GM11168 (cell line): ENCODE results near the gene ACSF2.
"Not testable (repeated sequence)": the region's sequence is repeated elsewhere in the genome, so short reads cannot be mapped to it uniquely, and the experiment has no call there.

Experiments used
- in situ Hi-C: fragments of 300-500 bp; cut with MboI; formaldehyde crosslinking; loops from one replicate; pipeline ENCODE4 v1.12.0; 2022; ENCODE audit warnings: low sequenced_read_pairs; ENCODE audit not compliant: unreplicated experiment

The ACSF2 gene

DNA sequence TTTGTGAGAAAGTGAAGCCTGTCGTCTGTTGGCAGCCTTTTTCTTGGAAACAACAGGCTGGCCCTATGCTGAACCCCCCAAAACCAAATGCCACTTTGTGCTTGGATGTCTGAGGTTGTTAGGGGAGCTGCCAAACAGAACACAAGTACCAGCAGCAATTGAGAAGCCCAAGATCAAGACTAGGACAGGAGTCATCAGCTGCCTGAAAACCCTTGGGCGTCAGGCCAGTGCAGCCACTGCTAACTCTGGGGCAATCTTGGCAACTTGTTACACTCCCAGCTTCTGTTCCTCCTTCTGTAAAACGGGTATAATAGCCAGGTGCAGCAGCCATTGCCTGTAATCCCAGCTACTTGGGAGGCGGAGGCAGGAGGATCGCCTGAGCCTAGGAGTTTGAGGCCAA is 19.4 kb upstream of the ACSF2 start:
- in situ Hi-C loops, result no loop called here

DNA sequence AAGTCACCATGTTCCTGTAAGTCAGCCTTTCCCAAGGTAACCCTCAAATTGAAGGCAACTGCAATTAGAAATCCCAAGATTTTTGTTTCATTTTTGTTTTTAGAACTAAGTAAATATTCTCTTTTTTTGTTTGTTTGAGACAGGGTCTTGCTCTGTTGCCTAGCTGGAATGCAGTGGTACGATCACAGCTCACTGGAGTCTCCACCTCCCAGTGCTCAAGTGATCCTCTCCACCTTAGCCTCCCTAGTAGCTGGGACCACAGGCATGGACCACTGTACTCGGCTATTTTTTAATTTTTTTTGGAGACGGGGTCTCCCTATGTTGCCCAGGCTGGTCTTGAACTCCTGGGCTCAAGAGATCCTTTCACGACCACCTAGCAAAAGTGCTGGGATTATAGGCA is 18.1 kb upstream of the ACSF2 start:
- in situ Hi-C loops, result no loop called here

DNA sequence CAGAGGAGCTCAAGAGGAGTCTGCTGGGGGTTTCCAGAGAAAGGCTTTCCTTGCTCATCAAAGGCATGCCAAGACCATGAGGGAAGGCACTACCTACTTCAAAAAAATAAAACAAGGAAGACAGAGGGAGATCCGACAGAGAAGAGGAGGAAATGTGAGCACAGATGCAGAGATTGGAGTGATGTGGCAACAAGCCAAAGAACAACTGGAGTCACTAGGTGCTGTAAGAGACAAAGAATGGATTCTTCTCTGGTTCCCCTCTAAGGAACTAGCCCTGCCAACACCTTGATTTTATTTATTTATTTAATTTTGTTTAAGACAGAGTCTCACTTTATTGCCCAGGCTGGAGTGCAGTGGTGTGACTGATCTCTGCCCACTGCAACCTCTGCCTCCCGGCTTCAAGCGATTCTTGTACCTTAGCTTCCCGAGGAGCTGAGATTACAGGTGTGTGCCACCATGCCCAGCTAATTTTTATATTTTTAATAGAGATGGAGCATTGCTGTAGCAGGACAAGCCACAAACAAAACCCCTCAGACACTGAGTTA is 13.8 kb upstream of the ACSF2 start:
- in situ Hi-C loops, result no loop called here

DNA sequence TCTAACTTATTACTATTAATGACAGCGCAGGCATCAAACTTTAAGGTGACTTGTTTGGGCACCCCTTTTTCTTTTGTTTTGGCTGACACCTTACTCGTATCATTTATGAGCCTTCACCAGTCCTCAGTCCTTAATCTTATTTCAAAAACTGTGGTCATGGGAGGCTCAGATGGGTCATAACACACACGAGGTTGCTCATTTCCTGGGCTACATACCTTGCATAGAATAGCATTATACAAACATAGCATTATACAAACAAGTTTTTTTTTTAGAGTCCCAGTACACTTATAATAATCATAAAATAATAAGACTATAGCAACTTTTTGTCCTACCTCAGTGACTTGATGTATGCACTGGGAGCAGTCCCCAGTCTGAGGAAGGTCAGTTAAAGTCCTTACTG is 11.2 kb upstream of the ACSF2 start:
- in situ Hi-C loops, result no loop called here

DNA sequence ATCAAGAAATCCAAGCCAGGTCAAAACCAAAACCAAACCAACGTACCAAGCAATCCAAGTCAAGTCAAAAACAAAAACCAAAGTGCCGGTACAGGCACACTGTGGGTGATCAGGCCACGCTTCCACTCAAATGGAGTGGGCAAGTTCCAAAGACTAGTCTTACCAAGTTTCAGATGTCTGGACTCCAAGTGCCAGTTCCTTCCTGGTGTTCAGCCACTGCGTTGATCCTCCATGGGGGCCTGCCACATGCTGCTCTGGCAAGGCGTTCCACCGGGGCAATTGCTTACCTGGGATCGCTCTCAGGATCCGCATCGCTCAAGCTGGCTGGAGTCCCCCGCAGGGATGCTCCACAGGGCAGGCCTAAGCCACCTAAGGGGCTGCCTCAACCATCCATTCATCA is 6.4 kb upstream of the ACSF2 start:
- in situ Hi-C loops, result not testable (repeated sequence)

DNA sequence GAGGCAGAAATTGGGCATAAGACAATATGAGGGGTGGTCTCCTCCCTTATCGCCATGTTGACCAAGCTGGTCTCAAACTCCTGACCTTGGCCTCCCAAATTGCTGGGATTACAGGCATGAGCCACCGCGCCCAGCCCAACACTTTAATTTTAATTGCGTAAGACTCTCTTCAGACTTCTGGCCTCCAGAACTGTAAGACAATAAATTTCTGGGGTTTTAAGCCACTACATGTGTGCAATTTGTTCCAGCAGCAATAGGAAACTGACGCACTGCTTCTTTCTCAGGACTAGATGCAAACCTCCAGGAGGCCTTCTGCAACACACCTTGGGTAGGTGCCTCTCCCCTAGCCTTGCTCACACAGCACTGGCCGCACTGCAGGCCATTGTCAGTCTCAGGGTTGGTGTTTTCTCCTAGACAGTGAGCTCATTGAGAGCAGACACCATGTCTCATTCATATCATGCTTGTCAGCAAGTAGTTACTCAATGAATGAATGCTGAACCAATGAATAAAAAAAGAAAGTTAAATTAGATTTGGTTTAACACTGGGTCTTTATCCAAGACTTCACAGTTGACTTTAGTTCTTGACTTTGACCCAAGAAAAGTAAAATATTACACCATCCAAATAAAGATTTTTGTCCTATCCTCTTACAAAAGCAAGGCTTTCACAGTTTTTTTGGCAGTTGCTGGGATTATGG is 5.5 kb upstream of the ACSF2 start:
- in situ Hi-C loops, result no loop called here

DNA sequence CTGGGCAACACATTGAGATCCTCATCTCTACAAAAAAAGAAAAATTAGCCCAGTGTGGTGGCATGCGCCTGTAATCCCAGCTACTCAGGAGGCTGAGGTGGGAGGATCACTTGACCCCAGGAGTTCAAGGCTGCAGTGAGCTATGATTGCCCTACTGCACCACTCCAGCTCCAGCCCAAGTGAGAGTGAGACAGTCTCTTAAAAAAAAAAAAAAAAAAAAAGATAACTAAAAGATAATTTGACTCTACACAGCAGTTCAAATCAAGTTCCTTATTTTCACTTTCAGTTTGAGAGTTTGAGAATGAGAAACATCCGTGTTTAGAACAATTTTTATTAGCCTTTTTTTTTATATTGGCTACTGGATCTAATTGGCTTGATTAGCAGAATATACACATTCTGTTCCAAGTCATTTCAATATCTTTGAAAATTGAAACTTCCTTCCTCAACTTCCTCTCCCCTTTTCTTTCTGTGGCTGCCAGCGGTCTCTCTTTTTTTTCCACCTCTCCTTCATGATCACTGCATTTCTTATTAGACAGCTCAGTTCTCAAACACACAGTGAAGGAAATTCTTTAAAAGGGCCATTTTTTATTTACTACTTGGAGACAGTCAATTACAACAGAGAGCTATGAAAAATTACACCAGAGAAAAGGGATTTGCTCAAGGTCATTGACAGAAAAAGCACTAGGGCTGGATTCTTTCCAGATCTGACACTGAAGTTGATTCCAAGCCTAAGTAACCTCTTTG is 4.5 kb upstream of the ACSF2 start:
- in situ Hi-C loops, result no loop called here

DNA sequence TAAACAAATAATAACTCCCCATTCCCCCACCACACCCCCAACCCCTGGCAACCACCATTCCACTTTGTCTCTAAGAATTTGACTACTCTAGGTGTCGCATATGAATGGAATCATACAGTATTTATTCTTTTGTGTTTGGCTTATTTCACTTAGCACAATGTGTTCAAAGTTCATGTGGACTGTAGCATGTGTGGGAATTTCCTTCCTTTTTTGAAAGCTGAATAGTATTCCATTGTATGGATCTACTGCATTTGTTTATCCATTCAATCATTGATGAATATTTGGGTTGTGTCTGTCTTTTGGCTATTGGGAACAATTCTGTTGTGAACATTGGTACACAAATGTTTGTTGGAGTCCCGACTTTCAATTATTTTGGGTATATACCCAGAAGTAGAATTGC is 3.3 kb upstream of the ACSF2 start:
- in situ Hi-C loops, result no loop called here

DNA sequence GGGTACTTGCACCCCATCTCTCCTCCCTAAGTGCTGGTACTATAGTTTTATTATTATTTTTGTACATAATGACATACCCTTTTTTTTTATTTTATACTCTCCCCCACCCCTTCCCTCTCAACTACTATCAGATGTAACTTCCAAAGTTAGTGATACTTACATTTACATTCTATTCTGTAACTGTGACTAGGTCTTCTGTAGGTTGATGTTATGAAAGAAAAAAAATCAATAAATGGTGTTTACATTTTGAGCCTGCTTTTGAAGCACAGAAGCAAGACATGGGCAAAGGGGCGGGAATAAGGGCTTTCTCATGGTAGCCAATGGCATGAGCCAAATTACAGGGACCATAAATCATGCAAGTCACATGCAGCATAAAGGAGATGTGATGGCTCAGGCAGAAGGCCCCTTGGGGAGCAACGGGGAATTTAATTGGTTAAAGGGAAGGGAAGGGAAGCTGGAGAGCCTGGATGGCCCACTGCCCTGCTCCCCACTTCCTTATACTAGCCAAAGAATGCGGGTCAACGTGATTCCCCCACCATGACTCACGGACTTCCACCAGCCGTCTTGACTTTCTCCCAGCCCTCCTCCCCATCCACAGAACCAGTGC is 2.4 kb upstream of the ACSF2 start:
- in situ Hi-C loops, result no loop called here

DNA sequence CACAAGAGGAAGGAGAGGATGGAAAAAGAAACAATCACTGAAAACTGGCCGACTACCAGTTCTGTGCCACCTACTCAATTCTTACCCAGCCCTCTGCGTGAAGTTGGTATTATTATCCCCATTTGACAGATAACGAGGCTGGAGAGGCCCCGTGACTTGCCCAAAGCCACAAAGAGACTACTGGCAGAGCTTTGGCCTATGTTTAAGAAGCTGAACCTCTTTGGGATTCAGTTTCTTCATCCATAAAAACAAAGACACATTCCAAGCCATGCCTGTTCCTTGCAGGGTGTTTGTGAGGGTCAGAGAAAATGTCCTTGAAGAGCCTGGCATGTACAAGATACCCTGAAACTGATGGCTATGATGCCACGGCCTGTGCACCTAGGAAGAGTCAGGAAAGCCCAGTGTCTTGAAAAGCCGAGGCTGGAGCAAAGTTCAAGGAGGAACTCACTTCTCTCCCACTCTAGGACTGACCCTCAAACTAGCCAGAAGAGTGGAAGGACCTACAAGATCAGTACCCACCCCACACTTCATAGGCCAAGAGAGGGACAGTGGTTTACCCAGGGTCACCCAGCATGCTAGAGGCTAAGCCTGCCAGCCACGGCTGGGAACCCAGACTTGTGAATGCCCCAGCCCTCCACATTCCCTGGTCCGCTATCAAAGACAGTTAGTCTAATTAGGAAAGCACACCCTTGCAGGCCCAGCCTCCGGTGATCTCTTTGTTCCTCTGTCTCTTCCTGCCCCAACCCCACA is 1.6 kb upstream of the ACSF2 start:
- in situ Hi-C loops, result no loop called here

DNA sequence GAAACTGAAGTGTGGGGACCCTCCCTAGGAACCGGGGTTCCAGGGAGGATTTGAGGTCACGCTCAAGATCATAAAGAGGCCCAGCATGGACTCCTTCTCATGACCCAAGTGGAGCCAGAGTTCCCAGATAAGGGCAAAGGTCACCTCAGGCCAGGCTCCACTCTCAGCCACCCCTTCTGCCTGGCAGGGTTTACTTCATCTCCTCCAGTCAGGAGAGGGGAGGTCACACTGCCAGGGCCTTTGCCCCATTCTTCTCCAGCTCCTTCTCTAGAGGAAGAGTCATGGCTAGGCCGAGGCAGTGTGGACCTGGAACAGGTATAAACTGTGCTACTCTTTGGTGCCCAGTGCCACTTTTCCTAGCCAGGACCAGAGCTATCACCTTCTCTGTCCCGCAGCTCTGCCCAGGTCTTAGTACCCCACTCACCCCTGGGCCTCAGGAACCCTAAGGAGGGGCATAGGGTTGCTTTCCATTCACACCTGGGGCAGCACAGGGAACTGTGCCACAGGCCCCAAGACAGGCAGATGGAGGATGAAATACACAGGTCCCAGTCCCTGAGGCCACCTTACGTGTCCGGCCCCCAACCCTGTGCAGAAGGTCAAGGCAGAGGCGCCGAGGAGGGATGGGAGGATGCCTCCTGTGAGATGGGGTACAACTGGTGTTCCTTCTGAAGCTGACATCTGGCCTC is 879 bp upstream of the ACSF2 start:
- in situ Hi-C loops, result no loop called here

DNA sequence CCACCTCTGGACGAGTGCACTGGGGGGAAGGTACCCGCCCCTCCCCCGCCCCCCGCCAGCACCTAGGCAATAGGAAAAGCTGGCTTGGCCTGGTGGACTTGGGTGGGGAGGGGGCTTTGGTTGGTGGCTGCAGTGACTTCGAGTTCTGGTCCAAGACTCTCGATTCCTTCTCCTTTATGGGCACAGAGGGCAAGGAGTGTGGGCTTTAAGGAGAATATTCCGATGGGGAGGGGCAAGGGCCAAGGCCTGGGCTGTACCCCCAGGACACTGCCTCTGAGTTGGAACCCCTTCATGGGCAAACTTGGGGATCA is 409 bp downstream of the ACSF2 start:
- in situ Hi-C loops, result no loop called here

DNA sequence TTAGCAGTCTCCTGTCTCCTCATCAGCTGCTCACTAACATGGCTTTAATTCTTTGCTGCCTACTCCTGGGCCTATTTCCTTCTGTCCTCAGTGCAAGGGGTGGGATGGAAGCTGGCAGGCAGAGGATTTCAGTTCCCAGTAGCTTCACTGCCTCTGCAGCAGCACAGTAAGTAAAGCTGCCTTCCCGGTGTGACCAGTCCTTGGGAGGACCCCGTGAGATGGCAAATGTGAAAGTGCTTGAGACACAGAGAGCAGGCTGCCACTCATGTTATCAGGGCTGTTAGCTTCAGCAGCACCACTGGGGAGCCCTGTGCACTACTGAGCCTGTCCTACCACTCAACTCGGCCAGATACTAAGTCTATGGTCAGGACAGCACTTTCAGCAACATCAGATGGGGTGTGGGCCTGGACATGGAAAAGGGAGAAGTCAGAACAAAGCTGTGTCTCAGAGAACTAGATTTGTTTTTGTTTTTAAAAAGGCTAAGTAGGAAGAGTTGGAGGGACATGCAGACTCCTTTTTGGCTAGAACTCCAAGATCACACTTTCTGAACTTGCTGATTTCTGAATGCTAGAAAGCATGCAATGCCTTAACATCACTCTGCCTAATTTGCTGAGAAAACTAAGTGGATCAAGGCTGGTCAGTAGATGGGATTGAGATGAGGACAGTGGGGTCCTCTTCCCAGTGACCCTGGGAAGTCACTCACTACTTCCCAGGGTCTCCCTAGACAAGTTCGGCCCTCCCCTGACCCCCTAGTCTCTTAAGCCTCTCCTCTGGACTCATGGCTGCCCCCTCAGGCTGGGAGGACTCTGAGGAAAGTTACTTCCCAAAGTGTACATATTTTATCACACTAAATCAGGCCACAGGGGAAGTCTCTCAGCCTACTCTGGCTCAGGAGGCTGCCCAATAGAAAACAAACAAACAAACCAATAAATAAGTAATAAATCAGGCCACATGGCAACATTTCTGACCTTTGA is 1.1 kb downstream of the ACSF2 start:
- in situ Hi-C loops, result no loop called here

DNA sequence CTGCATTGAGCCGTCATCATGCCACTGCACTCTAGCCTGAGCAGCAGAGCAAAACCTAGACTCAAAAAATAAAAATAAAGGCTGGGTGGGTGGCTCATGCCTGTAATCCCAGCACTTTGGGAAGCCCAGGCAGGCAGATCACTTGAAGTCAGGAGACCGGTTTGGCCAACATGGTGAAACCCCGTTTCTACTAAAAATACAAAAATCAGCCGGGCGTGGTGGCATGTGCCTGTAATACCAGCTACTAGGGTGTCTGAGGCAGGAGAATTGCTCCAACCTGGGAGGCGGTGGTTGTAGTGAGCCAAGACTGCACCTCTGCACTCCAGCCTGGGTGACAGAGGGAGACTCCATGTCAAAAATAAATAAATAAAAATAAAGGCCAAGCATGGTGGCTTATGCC is 2.1 kb downstream of the ACSF2 start:
- in situ Hi-C loops, result not testable (repeated sequence)

DNA sequence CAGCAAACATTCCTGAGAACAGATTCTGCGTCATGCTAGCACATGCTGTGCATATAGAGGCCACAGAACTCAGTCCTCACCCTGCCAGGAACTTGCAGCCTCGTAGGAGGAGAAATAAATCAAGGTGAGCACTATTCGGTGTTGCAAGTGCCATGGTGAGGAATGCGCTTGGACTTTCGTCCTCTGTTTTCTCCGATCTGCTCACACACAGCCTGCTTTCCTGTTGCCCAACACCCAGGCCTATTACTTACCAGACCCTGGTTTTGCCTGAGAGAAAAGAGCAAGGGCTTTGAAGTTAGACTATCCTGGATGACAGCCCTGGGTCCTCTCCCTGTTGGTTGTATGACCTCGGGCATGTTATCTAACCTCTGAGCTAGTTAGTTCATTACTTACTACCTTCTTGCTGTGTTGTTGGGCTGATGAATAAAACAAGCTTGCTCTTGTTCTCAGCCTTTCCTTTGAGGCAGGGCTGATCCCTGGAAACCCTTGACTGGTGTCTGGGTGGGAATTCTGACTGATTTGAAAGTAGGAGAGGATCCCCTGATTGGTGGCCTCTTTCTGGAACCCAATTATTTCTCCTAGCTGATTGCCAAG is 2.9 kb downstream of the ACSF2 start:
- in situ Hi-C loops, result no loop called here

DNA sequence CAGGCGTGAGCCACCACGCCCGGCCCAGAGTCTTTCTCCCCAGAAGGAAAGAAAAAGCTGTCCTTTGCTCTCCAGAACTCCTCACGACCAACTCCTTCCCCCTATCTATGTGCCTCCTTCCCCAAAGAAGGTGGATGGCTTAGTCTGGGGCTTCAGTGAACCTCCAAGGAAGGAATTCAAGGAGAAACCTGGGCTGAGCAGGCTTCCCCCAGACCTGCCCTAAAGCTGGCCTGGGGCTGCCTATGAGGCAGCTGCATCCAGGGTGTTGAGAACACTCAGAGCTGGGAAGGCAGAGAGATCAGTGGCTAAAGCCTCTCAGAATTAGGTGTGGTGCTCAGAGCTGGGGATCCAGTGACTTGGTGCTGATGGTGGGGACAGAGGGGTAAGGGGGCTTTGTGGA is 3.8 kb downstream of the ACSF2 start:
- in situ Hi-C loops, result no loop called here

DNA sequence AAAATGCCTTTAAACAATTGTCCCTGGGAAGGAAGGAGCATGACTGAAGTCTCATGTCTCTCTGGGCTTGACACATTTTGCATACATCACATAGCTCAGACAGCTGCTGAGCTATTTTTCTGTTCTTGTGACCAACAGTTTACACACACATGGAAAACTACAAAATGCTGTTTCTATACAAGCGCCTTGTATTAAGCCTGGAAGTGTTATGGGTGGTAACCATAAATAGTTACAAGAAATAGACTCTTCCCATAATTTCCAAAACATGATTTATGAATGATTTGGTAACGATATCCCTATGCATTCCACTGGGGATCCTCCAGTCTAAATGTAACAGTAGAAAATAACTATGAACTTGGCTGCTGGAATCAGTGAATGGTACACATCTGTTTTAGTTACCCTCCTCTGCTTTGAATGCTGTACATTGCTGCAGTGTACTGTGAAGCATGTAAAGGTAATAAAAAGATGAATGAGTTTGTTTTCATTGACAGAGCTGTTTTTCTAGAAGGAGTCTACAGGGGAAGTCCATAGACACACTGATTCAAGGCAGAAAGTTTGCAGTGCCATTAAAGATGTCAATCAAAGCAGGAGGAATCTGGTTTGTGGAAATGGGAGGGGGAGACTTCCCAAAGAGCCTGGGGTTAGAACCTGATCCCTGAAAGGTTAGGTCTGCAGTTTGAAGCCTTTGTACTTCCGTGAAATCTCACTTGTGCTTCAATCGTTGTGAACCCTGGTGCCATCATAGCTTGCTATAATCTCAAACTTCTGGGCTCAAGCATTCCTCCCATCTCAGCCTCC is 5.0 kb downstream of the ACSF2 start:
- in situ Hi-C loops, result no loop called here

DNA sequence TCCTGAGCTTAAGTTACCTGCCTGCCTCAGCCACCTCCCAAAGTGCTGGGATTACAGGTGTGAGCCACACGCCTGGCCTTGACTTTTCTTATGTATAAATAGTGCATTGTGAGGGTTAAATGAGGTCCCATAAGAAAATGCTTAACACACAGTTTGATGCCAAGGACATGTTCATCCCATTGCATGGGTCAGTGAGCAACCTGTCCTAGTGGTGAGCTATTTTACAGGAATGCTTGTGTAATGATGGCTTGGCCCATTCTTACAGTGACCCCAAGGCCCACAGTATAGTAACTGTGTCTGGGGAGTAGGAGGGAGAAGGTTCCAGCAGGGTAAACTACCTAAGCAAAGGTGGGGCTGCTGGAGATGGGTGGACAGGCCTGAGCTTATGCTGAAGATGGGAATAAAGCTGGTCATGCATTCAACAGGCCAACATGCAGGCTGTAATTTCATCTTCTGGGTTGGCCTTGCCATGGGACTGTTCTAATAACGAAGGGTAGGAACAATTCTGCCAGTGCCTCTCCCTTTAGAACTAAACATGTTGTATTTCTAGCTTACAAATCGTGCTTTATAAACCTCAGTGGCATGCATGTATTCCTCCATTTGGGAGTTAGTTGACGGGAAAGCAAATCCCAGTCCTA is 6.2 kb downstream of the ACSF2 start:
- in situ Hi-C loops, result no loop called here
